ENCODE data around the gene RAG1.

DNA sequence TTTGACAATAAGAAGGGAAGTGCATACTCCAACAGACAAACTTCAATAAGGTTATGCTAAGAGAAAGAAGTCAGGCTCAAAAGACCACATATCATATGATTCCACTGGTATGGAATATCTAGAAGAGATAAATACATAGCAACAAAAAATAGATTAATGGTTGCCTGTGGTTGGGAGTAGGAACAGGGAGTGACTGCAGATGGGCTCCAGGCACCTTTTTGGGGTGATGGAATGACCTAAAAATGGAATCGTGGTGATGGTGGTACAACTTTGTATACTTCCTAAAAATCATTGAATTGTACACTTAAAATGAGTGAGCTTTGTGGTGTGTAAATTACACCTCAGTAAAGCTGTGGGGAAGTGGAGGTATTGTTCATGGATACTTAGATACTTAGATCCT, 59.2 kb downstream of the RAG1 start:
- TF ChIP-seq, protein P1, sequence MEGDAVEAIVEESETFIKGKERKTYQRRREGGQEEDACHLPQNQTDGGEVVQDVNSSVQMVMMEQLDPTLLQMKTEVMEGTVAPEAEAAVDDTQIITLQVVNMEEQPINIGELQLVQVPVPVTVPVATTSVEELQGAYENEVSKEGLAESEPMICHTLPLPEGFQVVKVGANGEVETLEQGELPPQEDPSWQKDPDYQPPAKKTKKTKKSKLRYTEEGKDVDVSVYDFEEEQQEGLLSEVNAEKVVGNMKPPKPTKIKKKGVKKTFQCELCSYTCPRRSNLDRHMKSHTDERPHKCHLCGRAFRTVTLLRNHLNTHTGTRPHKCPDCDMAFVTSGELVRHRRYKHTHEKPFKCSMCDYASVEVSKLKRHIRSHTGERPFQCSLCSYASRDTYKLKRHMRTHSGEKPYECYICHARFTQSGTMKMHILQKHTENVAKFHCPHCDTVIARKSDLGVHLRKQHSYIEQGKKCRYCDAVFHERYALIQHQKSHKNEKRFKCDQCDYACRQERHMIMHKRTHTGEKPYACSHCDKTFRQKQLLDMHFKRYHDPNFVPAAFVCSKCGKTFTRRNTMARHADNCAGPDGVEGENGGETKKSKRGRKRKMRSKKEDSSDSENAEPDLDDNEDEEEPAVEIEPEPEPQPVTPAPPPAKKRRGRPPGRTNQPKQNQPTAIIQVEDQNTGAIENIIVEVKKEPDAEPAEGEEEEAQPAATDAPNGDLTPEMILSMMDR (IDR thresholded peaks at IDR 0.05), result no peak
- no peak for TF ChIP-seq POLR2A (IDR thresholded peaks at IDR 0.05)
